ENCODE measurements around the gene SIGLEC10.
A peak's percentile ranks its signal among the peaks of the same experiment; 100 is the strongest.

Gene SIGLEC10

DNA sequence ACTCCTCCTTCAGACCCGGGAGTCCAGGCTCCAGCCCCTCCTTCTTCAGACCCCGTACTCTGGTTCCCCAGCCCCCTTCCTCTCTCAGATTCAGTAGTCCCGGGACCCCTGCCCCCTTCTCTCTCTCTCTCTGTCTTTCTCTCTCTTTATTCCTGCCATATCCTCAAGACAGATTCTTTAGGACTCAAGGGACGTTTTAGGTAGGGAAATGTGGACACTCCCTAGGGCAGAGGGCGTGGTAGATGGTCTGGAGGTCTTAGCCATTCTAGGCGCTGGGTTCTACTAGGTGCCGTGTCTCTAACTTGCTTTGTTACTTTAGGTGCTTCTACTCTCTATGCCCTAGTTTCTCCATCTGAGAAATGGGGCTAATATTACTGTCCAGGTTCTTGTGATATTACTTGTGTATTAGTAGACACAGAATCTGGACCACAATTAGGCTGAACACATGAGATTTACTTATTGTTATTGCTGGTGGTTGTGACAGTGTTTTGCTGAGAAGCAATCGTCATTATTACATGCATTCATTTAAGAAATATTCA is 26.3 kb downstream of the SIGLEC10 start:
- no peak for DNase-seq

DNA sequence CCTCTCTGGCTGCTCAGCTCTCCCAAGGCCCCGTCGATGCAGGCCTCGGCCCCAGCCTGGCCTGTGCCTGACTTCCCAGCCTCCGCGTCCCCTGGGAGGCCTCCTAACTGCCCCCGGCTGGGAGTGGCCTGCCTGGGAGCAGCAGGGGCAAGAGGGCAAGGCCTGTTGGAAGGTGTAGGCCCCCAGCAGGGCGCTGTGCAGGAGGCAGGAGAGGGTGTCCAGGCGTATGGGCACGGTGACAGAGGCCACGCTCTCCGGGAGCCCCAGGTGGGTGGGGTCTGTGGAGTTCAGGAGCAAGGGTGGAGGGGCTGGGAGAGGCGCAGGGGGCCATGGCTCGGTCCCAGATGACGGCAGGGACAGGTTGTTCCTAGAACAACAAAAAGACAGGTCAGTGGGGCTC is 28.3 kb downstream of the SIGLEC10 start:
- DNase-seq, result no peak

DNA sequence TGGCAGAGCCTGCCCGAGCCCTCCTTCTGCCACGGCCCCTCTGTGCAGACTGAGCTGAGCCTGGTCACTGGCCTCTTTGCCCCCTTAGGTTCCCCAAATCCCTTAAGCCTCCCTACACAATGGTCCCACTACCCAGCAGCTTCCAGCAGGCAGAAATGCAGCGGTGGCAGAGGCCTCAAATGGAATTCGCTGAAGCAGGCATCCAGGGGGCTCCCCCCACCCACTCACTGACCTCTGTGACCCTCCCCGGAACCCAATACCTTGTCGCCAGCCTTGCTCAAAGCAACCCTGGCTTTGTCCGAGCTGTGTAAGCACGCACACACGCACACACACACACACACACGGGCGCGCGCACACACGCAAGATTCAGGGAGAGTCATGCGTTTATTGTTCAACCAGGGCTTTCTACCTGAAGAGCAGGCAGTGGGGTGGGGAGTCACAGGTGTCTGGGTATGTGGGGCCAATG is 29.5 kb downstream of the SIGLEC10 start, which contains the start of gene LIM2:
Gene LIM2 (minus strand): TSS at position 51 of the 466 bp plus-strand sequence. CDS start 531 bp downstream, outside the sequence.
- DNase-seq, result no peak

DNA sequence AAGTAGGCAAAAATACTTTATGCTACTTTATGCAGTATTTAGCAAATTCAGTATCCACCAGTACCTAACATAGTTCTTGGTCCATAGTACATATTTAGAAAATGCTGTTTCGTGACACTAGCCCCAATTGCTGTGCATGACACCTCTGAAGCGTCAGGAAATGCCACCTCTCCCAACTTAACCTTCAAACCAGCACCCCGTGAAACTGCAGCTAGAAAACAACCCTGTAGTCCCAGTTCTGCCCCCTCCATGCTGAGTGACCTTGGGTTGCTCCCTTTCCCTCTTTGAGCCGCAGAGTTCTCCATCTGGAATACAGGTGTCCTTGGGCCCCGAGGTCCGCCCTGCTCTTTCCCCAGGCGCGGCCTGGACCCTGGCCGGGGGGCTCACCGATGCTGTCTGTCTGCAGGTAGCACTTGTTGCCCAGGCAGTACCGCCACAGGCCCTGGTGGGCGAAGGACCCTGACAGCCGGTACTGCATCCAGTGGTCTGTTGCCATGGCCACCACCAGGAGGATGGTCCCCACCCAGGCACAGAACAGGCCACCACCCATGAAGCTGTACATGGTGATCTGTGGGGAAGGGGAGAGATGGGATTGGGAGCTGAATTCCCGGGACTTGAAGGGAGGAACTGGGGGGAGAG is 30.4 kb downstream of the SIGLEC10 start:
- DNase-seq, result no peak

DNA sequence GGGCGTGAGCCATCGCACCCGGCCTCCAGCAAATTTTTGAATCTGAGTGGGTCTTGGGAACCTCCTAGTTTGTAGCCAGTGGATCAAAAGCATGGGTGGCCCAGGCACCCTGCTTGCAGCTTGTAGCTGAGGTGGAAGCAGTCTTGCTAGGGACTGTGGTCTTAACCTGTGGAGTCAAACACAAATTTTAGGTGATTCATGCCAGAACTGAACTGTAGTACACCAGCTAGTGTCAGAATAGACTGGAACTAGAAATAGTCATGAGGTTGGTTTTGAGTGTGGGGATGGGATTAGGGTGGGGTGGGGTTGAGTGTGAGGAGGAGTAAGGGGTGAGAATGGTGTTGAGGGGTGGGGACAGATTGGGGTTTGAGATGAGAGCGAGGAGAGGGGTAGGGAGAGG is 35.4 kb downstream of the SIGLEC10 start:
- DNase-seq, result no peak

DNA sequence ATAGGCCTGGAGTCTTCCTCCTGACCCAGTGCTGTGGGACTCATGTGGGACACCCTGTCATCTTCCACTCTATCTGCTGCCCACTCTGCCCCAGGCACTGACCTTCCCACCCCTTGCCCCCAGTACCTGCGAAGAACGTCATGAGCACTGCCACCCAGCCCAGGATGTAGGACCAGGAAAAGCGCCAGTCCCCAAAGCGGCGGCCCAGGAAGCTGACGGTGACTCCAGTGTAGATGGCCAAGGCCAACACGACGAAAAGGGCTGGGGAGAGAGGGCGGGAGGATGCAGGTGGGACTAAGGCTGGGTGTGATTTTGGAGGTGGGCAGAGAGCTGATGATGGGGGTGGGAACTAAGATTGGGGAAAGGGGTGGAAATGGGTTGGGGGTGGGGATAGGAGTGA is 37.1 kb downstream of the SIGLEC10 start:
- DNase-seq, result no peak

DNA sequence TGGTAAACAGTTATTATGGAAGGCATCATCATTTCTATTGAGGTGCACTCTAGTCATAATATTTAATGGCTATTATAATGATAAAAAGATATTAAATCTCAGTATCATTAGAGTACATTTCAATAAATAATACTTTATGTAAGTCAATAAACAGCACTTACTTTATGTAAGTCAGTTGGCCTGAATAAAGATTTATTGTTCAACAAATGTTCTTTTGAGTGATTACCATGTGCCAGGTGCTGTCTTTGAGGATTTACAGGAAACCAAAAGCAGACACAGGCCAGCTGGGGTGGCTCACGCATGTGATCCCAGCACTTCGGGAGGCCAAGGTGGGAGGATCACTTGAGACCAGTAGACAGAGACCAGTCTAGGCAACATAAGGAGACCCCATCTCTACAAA is 40.0 kb downstream of the SIGLEC10 start:
- DNase-seq, result no peak

DNA sequence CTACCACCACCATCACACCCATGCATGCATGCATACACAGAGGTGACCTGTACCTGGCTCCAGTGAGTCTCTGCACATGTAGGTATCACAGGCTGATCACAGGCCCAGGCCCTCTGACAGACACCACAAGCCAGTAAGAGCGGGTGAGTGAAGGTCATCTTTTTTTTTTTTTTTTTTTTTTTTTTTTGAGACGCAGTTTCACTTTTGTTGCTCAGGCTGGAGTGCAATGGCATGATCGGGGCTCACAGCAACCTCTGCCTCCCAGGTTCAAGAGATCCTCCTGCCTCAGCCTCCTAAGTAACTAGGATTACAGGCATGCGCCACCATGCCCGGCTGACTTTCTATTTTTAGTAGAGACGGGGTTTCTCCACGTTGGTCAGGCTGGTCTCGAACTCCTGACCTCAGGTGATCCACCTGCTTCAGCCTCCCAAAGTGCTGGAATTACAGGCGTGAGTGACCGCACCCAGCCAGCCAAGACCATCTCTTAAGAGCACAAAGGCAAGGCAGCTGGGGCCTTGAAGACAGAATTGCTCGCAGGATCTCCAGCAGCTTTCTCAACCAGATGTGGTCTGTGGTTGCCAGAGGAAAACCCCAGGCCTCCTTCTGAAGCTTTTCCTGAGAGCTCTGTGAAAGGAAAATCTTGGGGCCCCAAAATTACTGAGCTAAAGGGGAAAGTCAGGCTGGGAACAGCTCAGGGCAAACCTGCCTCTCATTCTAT is 41.8 kb downstream of the SIGLEC10 start:
- DNase-seq, result no peak

DNA sequence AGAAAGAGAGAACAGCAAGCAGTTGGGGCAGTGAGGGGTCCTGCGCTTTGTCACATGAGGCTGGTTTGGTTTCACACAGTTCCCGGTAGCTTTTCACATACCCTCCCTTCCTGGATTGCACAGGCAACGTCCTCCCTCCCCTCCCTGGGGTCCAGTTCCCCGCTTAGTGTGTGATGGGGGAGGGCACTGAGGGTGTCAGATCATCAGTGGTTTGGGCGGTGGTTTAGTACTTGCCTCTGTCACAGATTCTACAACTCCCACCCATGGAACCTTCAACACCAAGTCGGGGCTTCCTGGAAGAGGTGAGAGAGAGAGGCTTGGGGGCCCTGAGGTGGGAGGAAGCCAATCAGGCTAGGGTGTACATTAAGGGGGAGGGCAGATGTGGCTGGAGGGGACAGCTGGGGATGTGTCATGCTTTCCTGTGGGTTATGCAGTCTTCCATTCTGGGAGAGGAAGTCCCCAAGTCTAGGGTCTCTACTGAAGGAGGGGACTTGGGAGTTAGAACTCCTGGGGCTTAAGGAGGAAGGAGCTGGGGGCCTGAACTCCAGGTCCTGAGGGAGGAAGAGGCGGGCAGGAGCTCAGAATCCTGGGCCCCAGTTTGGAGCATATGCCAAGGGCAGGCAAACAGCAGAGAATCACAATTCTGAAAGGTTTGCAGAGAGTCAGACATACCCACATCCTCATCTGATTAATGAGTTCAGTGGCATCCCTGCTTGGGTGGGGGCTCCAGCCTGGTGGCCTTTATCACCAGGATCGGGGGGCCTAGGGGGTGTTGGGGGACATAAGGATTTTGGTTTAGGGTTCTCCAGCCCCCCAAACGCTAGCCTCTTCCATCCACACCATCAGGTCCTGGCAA is 44.6 kb downstream of the SIGLEC10 start, which contains the start of gene NKG7:
Gene NKG7 (minus strand): TSS at position 6 of the 856 bp plus-strand sequence. CDS start 119 bp downstream, outside the sequence.
- peak; percentile 64 to 67 for DNase-seq

DNA sequence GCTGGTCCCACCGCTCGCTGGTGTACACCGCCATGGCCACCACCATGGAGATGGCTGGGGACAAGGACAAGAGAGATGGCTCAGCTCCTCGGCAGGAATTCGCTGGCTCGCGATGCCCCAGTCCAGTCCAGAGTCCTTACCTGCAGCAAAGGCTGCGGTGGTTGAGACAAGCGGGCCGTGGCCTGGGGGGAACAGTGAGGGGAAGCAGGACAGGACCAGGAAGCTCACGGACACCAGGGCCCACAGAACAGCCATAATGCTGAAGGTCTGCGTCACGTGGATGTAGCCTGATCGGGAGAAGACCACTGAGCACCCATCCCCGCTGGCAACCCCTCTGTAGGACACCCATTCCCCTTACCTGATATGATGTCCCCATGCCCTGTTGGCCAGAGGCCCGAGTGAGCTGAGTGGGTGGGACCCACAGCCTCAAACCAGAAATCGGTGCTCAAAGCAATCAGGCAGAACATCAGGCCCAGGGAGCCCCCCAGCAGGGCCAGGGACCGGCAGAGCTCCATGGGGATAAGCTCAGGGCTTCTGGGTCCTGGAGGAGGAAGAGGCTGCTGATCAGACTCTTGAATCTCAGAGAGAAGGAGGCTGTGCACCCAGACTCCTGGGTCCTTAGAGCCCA is 45.3 kb downstream of the SIGLEC10 start:
- DNase-seq, result no peak

DNA sequence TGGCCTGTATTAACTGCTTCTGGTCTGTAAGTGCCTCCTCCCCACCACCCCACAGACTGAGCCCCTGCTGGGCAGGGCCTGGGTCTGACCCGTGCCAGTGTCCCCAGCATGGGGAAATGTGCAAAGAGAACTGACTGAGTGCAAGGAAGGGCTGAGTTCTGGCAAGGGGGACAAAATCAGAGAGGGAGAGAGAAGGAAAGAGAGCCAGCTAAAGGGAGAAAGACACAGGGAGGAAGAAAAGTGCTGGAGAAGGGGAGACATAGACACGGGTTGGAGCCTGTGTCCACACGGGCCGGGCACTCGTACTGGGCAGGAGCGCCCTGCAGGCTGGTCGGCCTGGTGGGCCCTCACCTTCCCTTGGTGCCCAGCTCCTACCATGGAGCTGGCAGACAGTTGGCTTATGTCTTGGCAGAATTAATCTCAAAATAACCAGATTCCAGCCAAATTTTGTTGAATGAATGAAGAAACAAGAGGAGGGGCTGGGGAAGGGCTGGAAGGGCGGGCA is 46.2 kb downstream of the SIGLEC10 start:
- no peak for DNase-seq

DNA sequence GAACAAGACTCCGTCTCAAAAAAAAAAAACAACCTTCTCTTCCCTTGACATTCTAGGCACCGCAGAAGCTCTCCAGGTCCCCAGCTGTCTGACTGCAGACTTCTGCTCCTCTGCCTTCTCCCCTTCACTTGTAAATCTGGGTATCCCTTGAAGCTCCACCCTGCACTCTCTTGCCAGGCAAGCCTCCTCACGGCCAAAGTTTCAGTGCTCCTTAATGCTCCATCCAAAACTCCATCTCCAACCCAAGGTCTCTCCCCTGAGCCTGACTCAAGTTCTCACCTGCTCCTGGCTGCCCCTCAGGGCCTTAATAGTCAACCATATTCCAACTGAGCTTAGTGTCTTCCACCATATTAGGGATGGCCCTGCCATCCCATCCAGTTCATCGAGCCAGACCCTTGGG is 47.2 kb downstream of the SIGLEC10 start:
- DNase-seq, result no peak

DNA sequence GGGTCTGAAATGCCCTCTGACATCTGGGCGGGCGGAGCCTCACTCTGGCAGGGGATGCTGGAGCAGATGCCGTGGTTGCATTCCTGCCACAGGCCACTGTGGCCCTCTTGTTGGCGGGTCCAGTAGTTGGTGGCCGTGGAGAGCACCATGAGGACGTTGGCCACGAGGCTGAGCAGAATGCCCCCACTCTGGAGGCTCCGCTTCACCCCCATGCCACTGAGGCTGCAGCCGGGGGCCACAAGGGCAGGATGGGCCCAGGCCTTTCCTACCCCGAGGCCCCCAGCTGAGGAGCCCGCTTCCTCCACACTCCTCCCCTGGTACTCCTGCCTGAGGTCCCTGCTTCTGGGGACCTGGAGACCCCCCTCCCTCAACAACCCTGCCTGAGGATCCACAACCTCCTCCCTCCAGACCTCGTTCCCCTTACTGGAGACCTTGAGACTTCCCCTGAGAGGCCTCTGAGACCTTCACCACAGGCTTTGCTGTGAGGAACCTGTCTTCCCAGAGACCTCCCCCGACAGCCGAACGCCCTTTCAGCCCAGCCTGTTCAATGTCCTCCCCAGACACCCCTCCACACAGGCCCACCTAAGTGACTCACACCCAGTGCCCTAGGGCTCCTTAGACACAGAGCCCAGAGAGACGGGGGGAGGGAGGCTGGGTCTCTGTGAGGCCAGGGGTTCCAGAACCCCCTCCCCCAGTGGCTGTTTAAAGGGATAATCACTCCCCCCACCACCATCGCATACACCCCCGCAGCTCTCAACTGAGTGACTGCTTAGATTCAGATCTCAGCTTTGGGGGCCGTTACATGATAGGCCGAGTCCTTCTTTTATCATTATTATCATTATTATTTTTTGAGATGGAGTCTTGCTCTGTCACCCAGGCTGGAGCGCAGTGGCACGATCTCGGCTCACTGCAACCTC is 48.8 kb downstream of the SIGLEC10 start, which contains the start of gene CLDND2:
Gene CLDND2 (minus strand): TSS at position 638 of the 917 bp plus-strand sequence. CDS start 426 bp downstream, at position 212.
- no peak for DNase-seq

DNA sequence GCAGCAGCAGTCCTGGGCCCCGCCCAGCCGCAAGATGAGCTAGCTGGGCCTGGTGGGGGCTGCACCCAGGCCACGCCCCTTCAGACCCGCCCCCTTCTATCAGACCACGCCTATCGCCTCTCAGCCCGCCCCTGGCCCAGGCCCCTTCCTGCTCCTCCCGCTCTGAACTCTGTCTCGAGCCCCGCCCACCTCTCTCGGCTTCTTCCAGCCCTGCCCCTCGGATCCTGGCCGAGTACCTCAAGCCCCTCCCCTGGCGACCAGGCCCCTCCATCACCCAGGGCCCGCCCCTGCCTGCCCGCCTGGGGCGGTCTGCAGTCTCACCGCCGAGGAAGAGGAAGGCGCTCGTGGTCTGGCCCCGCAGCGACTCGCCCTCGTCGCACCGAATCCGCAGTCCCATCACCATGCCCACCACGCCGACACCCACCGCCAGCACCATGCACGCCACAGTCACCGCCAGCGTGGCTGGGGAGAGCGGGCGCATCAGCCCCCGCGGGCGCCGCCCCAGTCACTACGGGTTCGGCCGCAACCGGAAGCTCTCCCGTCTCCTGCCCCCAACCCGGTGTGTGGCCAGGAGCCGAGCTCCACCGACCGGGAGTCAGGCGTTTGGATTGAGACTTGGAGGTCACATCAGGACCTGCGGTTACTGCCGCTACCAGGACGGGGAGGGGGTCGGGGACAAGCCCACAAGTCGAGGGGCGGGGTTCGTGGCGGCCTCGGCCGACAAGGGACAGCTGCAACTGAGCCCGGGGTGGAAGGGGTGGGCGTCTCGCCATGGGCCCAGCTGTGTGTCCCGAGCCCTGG is 49.7 kb downstream of the SIGLEC10 start:
- peak; percentile 99 for DNase-seq

DNA sequence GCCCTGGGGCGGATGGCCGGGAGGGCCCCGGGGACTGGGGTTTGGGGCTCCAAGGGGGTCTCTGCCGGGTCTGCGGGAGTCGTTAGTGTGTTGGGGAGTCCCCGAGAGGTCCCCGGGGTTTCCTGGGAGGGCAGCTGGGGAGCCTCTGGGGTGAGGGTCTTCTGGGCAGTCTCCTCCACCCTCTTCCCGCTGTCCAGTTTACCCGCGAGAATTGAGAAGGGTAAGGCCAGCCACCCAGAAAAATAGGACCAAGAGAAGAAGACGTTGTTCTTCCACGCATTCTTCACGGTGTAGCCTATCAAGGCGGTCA is 50.2 kb downstream of the SIGLEC10 start:
- no peak for DNase-seq

DNA sequence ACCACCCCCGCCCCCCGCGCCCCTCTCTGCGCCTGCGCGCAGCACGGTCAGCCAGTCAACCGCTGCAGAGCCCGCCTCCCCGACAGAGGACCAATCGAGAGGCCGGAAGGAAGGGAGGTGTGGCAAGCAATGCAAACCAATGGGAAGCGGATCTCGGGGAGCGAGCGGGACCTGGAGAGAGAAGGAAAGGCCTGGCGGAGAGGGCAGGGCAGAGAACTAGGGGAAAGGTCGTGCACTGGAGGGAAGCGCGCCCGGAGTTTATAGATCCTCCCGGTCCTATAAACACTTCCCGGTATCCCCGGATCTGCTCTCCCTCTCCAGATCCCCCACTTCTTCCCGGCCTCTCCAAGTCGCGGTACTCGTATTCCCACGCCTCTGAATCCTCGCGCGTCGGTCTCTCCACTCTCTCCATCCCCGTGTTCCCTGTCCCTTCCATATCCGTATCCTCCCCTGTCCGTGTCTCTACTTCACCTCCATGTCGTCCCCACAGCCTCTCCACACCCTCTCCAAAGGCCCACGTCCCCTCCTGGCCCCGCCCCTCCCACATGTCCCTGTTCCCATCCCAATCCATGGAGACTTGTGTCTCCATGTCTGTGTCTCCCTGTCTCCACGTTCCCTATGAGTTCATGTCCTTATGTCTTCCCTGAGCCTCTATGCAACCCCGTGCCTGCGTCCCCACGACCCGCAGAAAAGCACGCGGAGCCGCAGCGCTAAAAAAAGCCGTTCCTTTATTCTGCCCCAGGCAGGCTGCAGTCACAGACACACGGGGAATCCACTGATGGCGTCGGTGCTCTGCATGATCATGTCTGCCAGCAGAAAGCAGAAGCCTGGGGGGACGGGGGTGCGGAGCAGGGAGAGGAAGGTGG is 50.8 kb downstream of the SIGLEC10 start:
- DNase-seq, result peak; percentile 88 to 93

DNA sequence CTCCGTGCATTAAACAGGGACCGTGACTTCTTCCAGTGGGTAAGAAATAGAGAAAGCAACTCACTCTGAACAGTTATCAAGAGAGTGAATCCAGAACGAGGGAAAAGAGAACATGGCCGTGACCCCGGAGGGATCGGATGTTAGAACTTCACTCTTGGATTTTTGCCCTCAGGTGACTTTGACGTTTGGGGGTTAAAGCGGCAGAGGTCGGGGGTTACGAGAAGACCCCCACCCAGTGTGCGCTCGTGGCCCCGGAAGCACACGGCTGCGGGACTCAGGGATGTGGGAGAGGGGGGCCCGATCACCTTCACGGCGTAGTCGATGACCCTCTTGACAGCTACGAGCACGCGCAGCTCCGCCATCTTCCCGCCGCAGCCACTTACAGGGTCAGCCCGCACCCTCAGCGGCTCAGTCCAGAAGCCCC is 51.5 kb downstream of the SIGLEC10 start, which contains the start of gene ETFB:
Gene ETFB (minus strand): TSS at position 424 of the 424 bp plus-strand sequence. CDS start 62 bp downstream, at position 362.
- no peak for DNase-seq

DNA sequence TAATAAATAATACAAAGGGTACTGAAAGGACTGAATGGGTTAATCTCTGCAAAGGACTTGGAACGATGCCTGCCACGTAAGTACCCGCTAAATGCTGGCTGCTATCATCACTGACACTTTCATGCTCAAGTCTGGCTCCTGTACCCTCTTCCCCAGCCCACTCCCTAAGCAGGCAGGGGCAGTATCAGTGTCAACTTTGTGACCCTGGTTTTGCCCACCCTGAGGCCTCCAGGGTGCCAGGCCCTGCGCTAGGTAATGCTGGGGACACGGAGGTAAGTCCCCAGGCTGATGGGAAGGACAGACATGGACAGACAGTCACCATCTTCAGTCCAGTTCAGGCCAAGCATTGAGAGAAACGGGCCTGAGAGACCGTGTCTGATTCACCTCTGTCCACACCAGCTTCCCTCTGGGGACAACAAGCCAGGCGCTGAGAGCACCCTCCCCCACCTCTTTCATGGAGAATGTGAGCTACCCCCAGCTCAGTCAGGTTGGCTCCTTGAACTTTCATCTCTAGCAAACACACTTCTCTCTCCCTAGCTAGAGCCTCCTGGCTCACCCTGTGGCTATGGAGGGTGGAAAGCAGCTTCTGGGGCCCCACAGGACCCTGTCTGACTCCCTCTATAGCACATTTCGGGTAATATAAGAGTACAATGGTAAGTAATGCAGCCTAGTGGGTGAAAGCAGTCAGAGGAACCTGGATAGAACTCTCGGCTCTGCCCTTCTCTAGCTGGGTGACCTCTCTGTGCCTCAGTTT is 52.1 kb downstream of the SIGLEC10 start:
- no peak for DNase-seq

Measured in stimulated activated CD4-positive, alpha-beta T cell treated with anti-CD3 and anti-CD28 coated beads, Interleukin-2, amount 100 ng/mL, for 48 hours (primary cell).